GM23338 (cell line): Measurements from ENCODE around the gene SLC25A29.

Source experiments
- CTCF ChIP-seq, 2 experiments: fragments of 200-600 bp in 1 of 2; sonication (generic) in 1 of 2; conservative IDR thresholded peaks; 2 replicates each; pipeline versions ENCODE4 v1.5.1 to v1.6.1; 2016 to 2017; ENCODE audit warnings: antibody characterized with exemption in 2 of 2, low read depth in 2 of 2, mild to moderate bottlenecking in 2 of 2, moderate library complexity in 1 of 2
- POLR2AphosphoS5 ChIP-seq: IDR thresholded peaks from 2 replicates; pipeline ENCODE4 v1.6.1; 2016; ENCODE audit warnings: antibody characterized with exemption, low read depth

GRCh38 chr14:100291305-100292075 lies 14.8 kb downstream of the SLC25A29 start:
- no peak for TF ChIP-seq CTCF (conservative IDR thresholded peaks at IDR 0.05; ENCODE audit: low read depth in 2 of 2)
- no peak for TF ChIP-seq POLR2AphosphoS5
